NB4 (cell line): ENCODE results near the gene MOCOS.

Source experiments
- DNase-seq: peaks from one replicate; pipeline ENCODE4 v3.0.0; 2010; ENCODE audit warnings: low read depth
- H3K4me3 ChIP-seq: one replicate; pipeline ENCODE4 v1.5.1; 2011; ENCODE audit warnings: mild to moderate bottlenecking, low read depth, low read length, moderate library complexity
- MYC ChIP-seq: IDR thresholded peaks from 2 replicates; pipeline ENCODE4 v1.6.1; 2011; ENCODE audit warnings: low read depth, low read length
- POLR2A ChIP-seq: IDR thresholded peaks from 2 replicates; pipeline ENCODE4 v1.6.1; 2011; ENCODE audit warnings: mild to moderate bottlenecking; ENCODE audit not compliant: insufficient read length; ENCODE audit errors: extremely low read depth
- TF ChIP-seq, protein P1 (sequence below): IDR thresholded peaks from 2 replicates; pipeline ENCODE4 v1.6.1; 2011; ENCODE audit warnings: low read depth, low read length
- TF ChIP-seq, protein P2 (sequence below): IDR thresholded peaks from one replicate; pipeline ENCODE4 v1.5.1; 2012; ENCODE audit warnings: low read depth, low read length

MOCOS gene

DNA sequence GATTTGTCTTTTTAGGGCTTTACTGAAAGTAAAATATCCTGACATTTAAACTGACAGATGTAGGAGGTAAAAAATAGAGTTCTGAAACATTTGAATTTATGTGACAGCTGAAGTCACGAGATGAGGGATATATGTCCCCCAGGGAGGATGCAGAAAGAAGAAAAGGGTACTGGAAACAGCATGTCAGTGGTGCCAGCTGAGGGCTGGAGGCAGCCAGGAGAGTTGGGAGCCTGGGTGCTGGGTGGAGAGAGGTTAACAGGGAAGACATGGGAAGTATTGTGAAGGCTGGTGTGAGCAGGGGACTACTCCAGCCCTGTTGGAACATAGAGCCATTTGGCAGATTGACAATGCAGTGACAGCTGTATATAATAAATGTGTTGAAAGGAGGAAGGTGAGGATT lies 11.8 kb upstream of the MOCOS start:
- DNase-seq: no peak
- no peak overlapping the region for H3K4me3 ChIP-seq
- TF ChIP-seq MYC: no peak
- TF ChIP-seq, protein P1, sequence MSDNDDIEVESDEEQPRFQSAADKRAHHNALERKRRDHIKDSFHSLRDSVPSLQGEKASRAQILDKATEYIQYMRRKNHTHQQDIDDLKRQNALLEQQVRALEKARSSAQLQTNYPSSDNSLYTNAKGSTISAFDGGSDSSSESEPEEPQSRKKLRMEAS: no peak
- TF ChIP-seq, protein P2, sequence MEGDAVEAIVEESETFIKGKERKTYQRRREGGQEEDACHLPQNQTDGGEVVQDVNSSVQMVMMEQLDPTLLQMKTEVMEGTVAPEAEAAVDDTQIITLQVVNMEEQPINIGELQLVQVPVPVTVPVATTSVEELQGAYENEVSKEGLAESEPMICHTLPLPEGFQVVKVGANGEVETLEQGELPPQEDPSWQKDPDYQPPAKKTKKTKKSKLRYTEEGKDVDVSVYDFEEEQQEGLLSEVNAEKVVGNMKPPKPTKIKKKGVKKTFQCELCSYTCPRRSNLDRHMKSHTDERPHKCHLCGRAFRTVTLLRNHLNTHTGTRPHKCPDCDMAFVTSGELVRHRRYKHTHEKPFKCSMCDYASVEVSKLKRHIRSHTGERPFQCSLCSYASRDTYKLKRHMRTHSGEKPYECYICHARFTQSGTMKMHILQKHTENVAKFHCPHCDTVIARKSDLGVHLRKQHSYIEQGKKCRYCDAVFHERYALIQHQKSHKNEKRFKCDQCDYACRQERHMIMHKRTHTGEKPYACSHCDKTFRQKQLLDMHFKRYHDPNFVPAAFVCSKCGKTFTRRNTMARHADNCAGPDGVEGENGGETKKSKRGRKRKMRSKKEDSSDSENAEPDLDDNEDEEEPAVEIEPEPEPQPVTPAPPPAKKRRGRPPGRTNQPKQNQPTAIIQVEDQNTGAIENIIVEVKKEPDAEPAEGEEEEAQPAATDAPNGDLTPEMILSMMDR: no peak
- TF ChIP-seq POLR2A: no peak

DNA sequence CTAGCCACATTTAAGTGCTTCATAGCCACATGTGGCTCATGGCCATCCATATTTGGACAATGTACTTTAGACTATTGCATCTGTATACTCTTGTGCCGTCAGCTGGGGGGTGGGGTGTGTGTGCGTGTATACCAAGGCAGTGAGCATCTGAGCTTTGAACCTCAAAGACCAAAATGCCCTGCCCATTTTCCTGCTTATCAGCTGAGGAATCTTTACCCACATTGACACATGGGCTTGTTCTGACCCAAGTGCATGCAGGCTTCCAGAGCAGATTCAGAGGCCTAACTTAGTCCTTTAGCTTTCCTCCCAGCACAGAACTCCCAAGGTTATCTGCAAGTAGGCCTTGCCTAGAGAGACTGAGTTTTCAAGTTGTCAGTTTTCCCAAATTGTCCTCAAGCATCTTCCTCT lies 11.1 kb upstream of the MOCOS start:
- TF ChIP-seq, protein P2: no peak
- no peak for TF ChIP-seq MYC
- no peak for TF ChIP-seq POLR2A
- TF ChIP-seq, protein P1: no peak
- no peak overlapping the region for H3K4me3 ChIP-seq
- no peak for DNase-seq

DNA sequence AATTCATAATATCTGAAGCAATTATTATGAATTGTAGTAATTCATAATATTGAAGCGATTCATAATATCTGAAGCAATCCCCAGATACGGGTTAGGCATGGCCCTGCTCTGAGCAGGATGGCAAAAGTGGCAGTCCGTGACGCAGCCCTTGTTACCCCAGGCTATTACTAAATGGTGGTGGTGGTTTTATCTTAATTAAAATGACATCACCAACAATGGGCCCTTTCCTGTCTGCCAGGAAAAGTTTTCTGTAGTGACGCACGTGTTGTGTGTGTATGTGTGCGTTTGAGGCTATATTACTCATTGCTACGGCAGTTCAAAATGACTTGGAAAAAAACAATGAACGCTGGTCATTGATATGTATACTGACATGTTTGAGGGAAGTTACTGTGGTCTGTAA lies 10.6 kb upstream of the MOCOS start:
- no peak overlapping the region for H3K4me3 ChIP-seq
- no peak for DNase-seq
- TF ChIP-seq, protein P2: no peak
- TF ChIP-seq, protein P1: no peak
- TF ChIP-seq MYC (no peak), POLR2A (no peak)

DNA sequence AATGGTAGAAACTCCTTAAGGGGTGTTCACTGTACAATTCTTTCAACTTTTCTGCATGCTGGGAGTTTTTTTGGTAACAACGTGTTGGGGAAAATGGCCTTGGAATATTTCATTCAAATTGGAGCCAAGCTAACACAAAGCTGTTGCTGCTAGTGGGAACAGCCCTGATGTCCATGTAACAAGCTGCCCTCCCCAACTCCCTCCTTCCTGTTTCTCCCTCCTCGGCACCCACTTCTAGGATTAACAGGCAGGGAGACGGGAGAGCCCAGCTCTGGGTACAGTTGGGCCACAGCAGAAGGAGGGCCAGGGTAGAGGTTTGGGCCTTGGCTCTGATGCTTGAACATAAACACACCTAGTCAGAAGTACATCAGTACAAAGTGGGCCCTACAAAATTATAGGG lies 9.4 kb upstream of the MOCOS start:
- TF ChIP-seq, protein P1: no peak
- TF ChIP-seq MYC: no peak
- no peak for TF ChIP-seq POLR2A
- TF ChIP-seq, protein P2: no peak
- no peak overlapping the region for H3K4me3 ChIP-seq
- no peak for DNase-seq

DNA sequence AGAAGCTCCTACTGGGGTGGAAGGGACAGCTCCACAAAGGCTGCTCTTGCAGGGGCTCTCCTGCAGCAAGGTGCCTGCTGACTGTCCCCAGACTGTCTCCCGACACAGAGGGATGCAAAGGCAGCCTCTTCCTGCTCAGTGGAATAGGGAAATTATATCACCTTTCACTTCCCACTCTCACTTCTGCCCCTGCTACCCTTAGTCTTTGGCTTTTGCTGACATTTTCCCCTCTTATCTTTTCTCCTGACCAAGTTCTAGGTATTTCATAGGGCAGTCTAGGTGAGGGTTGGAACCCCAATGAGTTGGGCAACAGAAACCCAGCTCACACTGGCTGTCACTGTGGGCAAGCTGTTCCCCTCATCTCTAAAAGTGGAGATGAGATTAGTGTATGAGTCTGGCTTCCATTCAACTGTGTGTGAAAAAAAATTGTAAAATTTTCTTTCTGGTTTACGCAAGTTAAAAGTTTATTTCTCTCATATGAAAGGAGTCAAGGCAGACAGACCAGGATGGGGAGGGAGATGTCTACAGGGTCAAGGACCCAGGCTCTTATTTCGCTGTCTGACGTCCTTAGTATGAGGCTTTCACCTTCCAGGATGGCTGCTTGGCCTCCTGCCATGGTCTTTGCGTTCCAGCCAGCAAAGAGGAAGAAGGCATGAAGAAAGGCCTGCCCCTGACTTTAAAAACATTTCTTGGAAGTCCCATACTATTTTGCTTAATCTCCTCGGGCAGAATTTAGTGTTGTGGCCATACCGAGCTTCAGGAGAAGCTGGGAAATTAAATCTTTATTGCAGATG lies 7.5 kb upstream of the MOCOS start:
- no peak overlapping the region for H3K4me3 ChIP-seq
- TF ChIP-seq, protein P1: no peak
- TF ChIP-seq, protein P2: no peak
- TF ChIP-seq POLR2A (no peak), MYC (no peak)
- no peak for DNase-seq

DNA sequence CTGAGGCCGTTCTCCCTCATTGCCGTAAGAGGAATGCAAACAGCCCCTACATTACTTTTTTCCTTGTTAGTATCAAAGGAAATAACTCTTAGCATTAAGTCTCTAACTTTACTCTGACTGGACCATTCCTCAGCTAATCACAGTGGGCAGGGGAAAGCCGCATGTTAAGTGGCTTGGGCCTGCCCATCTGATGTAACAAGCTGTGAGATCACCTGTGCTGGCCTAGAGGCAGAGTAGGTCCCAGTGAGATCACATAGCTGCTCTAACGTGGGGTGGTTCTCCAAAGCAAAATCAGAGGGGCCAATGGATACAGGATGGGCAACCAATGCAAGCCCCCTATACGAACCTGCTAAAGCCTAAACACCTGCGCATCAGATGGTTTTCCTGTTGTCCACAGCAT lies 5.9 kb upstream of the MOCOS start:
- DNase-seq: no peak
- no peak overlapping the region for H3K4me3 ChIP-seq
- TF ChIP-seq MYC (no peak), POLR2A (no peak)
- TF ChIP-seq, protein P1: no peak
- TF ChIP-seq, protein P2: no peak
